ENCODE results near the gene TMEM126B.

DNA sequence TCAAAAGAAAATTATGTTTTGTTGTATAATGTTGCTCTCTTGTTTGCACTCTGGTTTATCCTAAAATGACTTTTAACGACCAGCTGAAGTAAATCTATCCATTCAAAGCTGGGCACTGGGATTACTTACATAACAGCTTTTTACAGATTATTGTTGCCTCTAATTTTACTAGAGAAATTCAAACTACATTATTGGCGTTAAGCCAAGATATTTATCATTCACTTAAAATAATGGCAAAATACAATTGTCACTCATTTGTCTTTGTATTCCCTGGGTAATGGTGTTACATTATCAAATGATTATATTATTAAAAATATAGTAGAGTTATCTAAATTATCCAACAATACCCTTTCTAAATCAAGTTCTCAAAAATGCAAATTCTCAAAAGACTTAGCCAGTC, 31.5 kb upstream of the TMEM126B start:
- TF ChIP-seq, protein P1, sequence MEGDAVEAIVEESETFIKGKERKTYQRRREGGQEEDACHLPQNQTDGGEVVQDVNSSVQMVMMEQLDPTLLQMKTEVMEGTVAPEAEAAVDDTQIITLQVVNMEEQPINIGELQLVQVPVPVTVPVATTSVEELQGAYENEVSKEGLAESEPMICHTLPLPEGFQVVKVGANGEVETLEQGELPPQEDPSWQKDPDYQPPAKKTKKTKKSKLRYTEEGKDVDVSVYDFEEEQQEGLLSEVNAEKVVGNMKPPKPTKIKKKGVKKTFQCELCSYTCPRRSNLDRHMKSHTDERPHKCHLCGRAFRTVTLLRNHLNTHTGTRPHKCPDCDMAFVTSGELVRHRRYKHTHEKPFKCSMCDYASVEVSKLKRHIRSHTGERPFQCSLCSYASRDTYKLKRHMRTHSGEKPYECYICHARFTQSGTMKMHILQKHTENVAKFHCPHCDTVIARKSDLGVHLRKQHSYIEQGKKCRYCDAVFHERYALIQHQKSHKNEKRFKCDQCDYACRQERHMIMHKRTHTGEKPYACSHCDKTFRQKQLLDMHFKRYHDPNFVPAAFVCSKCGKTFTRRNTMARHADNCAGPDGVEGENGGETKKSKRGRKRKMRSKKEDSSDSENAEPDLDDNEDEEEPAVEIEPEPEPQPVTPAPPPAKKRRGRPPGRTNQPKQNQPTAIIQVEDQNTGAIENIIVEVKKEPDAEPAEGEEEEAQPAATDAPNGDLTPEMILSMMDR (IDR thresholded peaks at IDR 0.05): no peak
- TF ChIP-seq EP300 (IDR thresholded peaks at IDR 0.05): no peak
- no peak for TF ChIP-seq POLR2A (IDR thresholded peaks at IDR 0.05)
- TF ChIP-seq POLR2AphosphoS5 (IDR thresholded peaks at IDR 0.05): no peak

All from stomach (tissue), 4 donors.